HUES48 (cell line): ENCODE measurements around the gene ABCC11.

Source experiments
- H3K27ac ChIP-seq: one replicate; pipeline ENCODE4 v1.7.0; 2013; ENCODE audit warnings: low read depth, low read length, inconsistent platforms
- H3K27me3 ChIP-seq: 2 replicates; pipeline ENCODE4 v1.6.1; 2013; ENCODE audit warnings: mild to moderate bottlenecking, low read length; ENCODE audit not compliant: control insufficient read depth, insufficient read depth
- H3K36me3 ChIP-seq: 2 replicates; pipeline ENCODE4 v1.6.1; 2013; ENCODE audit warnings: low read length; ENCODE audit not compliant: control insufficient read depth, insufficient read depth
- H3K4me1 ChIP-seq: 2 replicates; pipeline ENCODE4 v1.6.1; 2013; ENCODE audit warnings: mild to moderate bottlenecking, low read length; ENCODE audit not compliant: control insufficient read depth, insufficient read depth
- H3K4me3 ChIP-seq: 2 replicates; pipeline ENCODE4 v1.5.1; 2013; ENCODE audit warnings: mild to moderate bottlenecking, low read depth, low read length
- H3K9ac ChIP-seq: 2 replicates; pipeline ENCODE4 v1.6.1; 2013; ENCODE audit warnings: mild to moderate bottlenecking, low read depth, low read length, moderate library complexity
- H3K9me3 ChIP-seq: 2 replicates; pipeline ENCODE4 v1.6.1; 2013; ENCODE audit warnings: low read length; ENCODE audit not compliant: control insufficient read depth, insufficient read depth

Gene ABCC11

DNA sequence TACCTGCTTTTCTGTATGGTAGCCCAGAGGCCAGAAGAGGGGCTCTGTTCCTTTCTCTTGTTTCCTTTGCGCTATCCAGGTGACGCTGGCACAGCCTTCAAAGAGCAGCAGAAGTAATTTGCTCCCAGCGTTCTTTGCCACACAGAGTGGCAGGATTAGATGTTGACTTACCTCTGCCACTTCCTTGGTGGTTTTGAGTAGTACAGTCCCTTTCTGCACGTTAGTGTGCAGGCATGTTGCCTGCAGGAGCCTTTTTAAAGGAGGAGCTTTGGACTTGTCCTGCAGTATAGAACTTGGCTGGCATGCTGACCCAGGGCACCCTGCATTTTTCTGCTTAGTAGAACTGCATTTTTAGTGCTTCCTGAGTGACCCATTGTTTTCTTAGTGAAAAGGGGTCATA, at the start of gene ABCC11:
ABCC11 (minus strand) TSS at position 229 of the 400 bp plus-strand sequence. CDS start 15,618 bp downstream, outside the sequence.
- H3K4me1 ChIP-seq, result peaks cover 6% of the 10 kb centered on the region
- H3K9ac ChIP-seq, result no peak within 1 kb of the TSS

DNA sequence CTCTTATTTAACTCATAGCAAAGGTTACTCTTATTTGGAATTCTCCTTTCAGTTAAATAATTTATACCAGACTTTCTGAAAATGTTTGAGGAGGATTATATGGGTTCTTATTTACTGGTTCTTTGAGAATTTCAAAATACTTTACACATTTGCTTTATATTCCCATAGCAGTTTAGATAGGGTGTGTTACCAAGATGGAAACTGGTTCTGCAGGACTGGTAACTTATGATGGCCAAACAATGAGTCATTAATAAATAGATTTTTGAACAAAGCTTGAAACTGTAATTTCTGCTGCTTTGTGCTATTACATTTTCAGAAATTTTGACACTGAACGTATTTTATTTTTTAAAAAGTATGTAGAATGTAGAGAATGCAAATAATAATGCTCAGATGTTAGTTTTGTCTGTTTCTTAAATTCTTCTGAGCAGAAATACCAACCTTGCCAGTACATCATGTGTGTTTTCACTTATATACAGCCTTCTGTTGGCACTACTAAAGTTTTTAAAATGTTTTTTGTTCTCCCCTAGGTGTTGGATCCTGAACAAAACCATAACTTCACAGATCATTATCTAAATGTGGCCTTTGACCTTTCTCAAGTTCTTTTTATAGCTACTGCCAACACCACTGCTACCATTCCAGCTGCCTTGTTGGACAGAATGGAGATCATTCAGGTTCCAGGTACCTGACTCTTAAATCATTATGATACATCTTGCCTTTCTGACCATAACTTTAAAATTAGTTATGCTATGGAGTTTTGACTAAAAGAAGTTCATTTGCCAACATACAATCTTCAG, 48.3 kb upstream of the ABCC11 start:
- peaks cover 27% of the 10 kb centered on the region for H3K36me3 ChIP-seq
- H3K9me3 ChIP-seq, result no peaks in the 10 kb centered on the region
- H3K27ac ChIP-seq, result no peak overlapping the region
- H3K4me3 ChIP-seq, result no peak overlapping the region
- no peak overlapping the region for H3K9ac ChIP-seq
- no peaks in the 10 kb centered on the region for H3K4me1 ChIP-seq
- H3K27me3 ChIP-seq, result no peaks in the 10 kb centered on the region

More for the DNA sequence above, at the start of gene ABCC11:
- Histone ChIP-seq H3K9me3 (no peaks in the 10 kb centered on the region), H3K36me3 (0 out of 2 replicates have a peak, but pooled peaks cover 2% of the 10 kb centered on the region), H3K27ac (no peak within 1 kb of the TSS), H3K4me3 (no peak within 1 kb of the TSS), H3K27me3 (no peaks in the 10 kb centered on the region)

DNA sequence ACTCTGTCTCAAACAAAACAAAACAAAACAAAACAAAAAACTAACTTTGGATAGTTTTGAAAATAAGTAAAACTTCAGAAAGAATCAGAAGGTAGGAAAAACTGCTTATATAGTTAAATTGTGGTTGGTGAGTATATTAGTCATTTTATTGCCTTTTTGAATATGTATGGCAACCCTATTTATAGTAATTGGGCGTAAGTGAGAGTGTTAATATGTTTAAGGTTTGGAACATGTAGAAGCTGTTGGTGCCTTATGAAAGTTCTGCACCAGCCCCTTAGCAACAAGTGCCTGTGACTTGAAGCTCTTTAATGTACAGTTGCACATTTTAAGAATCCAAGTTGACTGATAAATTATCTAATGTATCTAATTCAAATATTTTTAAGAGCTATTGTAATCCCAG, 47.4 kb upstream of the ABCC11 start:
- no peaks in the 10 kb centered on the region for H3K27me3 ChIP-seq
- peaks cover 21% of the 10 kb centered on the region for H3K36me3 ChIP-seq
- H3K4me1 ChIP-seq, result no peaks in the 10 kb centered on the region
- no peak overlapping the region for H3K4me3 ChIP-seq
- no peak overlapping the region for H3K9ac ChIP-seq
- no peak overlapping the region for H3K27ac ChIP-seq
- H3K9me3 ChIP-seq, result no peaks in the 10 kb centered on the region

DNA sequence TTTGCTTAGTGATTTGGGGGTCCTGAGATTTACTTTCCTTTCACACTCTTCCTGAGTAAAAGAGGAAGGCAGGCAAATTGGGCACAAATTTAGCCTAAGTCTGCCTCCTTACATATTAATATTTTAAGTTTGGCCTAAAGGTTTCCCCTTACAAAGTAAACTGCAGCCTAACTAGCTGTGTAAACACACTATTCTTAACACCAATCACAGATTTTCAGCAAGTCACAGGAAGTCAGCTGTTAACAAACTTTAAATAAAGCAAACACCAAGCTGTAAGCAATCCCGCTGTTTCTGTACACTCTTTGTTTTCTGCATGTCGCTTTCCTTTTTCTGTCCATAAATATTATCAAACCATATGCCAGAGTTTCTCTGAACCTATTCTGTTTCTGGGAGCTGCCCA, 45.1 kb upstream of the ABCC11 start:
- Histone ChIP-seq H3K9ac (no peak overlapping the region), H3K4me1 (no peaks in the 10 kb centered on the region), H3K27me3 (no peaks in the 10 kb centered on the region), H3K9me3 (no peaks in the 10 kb centered on the region), H3K4me3 (no peak overlapping the region), H3K36me3 (peaks cover 13% of the 10 kb centered on the region), H3K27ac (no peak overlapping the region)

- H3K4me1 ChIP-seq, result no peaks in the 10 kb centered on the region
- no peak overlapping the region for H3K9ac ChIP-seq
- peaks cover 13% of the 10 kb centered on the region; the same call in 1 of the 2 replicates for H3K36me3 ChIP-seq
- H3K9me3 ChIP-seq, result peaks cover 5% of the 10 kb centered on the region; the same call in 1 of the 2 replicates
- H3K4me3 ChIP-seq, result no peak overlapping the region
- no peak overlapping the region for H3K27ac ChIP-seq
- H3K27me3 ChIP-seq, result no peaks in the 10 kb centered on the region
Observed at GRCh38 chr16:48291754-48292153, 44.4 kb upstream of the ABCC11 start.

- Histone ChIP-seq H3K9me3 (peaks cover 9% of the 10 kb centered on the region; the same call in 1 of the 2 replicates), H3K4me1 (no peaks in the 10 kb centered on the region), H3K36me3 (peaks cover 13% of the 10 kb centered on the region; the same call in 1 of the 2 replicates), H3K9ac (no peak overlapping the region), H3K27me3 (no peaks in the 10 kb centered on the region), H3K27ac (no peak overlapping the region), H3K4me3 (no peak overlapping the region)
Observed at GRCh38 chr16:48291303-48291702, 44.0 kb upstream of the ABCC11 start.

DNA sequence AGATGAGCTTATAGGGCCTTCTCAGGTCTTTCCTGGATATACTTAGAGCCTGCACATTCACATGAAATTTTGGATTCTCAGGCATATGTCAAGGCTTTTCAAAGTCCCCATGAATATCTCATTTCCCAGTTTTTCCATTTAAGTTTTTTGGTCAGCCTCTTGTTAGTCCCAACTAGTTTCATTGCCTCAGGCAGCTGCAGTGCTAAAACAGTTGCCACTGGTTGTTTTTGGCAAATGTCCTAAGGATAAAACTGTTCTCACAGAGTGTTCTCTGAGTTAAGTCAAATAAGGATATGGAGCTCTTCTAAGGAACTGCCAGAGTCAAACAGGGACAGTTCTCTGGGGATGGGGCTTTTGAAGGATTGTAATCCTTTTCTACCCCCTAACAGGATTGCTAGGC, 39.9 kb upstream of the ABCC11 start:
- Histone ChIP-seq H3K36me3 (peaks cover 8% of the 10 kb centered on the region; the same call in 1 of the 2 replicates), H3K9ac (no peak overlapping the region), H3K27ac (no peak overlapping the region), H3K4me3 (no peak overlapping the region), H3K9me3 (peaks cover 9% of the 10 kb centered on the region; the same call in 1 of the 2 replicates), H3K27me3 (no peaks in the 10 kb centered on the region), H3K4me1 (peaks cover 4% of the 10 kb centered on the region; the same call in 1 of the 2 replicates)

DNA sequence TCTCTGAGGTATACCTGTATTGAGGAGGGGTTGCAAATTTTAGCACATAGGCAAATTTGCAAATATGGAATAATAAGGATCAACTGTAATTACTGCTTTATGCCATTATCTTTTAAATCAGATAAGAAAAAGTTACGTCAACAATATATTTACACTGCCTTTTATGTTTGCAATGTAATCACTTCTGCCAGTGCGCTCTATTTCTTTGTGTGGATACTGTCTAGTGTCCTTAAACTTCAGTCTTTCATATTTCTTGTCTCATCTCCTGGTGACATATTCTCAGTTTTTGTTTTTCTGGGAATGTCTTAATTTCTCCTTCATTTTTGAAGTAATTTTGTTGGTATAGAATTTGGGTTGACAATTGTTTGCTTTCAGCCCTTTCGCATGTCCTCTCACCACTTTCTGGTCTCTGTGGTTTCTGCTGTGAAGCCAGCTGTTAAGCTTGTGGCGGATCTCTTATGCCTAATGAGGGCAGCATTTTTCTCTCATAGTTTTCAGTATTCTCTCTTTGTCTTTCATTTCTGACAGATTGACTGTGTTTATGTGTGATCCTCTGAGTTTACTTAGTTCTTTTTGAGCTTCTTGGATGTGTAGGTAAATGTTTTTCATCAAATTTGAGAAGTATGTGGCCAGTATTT, 37.6 kb upstream of the ABCC11 start:
- Histone ChIP-seq H3K9me3 (peaks cover 9% of the 10 kb centered on the region; the same call in 1 of the 2 replicates), H3K9ac (no peak overlapping the region), H3K4me3 (no peak overlapping the region), H3K27me3 (no peaks in the 10 kb centered on the region), H3K36me3 (peaks cover 4% of the 10 kb centered on the region; the same call in 1 of the 2 replicates), H3K4me1 (peaks cover 4% of the 10 kb centered on the region; the same call in 1 of the 2 replicates), H3K27ac (no peak overlapping the region)

GRCh38 chr16:48282636-48283263, 35.4 kb upstream of the ABCC11 start:
- Histone ChIP-seq H3K4me3 (no peak overlapping the region), H3K27ac (no peak overlapping the region), H3K27me3 (no peaks in the 10 kb centered on the region), H3K4me1 (peaks cover 4% of the 10 kb centered on the region), H3K36me3 (peaks cover 4% of the 10 kb centered on the region; the same call in 1 of the 2 replicates), H3K9me3 (peaks cover 9% of the 10 kb centered on the region; the same call in 1 of the 2 replicates), H3K9ac (no peak overlapping the region)

DNA sequence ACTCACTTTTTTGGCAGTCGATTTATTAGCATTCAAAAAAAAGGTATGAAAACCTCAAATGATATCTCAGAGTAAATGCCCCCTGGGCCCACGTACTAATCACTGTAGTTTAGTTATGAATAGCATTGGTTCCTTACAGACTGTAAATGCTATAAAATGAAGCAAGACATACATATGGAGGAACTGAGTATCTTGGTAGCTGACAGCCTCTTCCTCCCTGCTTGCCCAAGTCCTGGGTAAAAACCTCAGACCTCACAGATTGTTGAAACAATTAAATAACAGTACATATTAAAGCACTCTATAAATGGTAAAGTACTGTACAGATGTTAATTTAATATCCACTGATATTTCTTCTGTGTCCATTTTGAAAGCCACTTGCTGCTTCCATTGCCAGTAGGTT, 33.2 kb upstream of the ABCC11 start:
- H3K9me3 ChIP-seq, result no peaks in the 10 kb centered on the region
- H3K4me1 ChIP-seq, result peaks cover 12% of the 10 kb centered on the region
- H3K27me3 ChIP-seq, result no peaks in the 10 kb centered on the region
- H3K9ac ChIP-seq, result no peak overlapping the region
- no peak overlapping the region for H3K27ac ChIP-seq
- H3K4me3 ChIP-seq, result no peak overlapping the region
- H3K36me3 ChIP-seq, result peaks cover 5% of the 10 kb centered on the region; the same call in 1 of the 2 replicates
